ENCODE results near the gene GRIA3.

GRCh38 chrX:123254457-123254856 is 70.4 kb downstream of the GRIA3 start:
- TF ChIP-seq, protein P1, sequence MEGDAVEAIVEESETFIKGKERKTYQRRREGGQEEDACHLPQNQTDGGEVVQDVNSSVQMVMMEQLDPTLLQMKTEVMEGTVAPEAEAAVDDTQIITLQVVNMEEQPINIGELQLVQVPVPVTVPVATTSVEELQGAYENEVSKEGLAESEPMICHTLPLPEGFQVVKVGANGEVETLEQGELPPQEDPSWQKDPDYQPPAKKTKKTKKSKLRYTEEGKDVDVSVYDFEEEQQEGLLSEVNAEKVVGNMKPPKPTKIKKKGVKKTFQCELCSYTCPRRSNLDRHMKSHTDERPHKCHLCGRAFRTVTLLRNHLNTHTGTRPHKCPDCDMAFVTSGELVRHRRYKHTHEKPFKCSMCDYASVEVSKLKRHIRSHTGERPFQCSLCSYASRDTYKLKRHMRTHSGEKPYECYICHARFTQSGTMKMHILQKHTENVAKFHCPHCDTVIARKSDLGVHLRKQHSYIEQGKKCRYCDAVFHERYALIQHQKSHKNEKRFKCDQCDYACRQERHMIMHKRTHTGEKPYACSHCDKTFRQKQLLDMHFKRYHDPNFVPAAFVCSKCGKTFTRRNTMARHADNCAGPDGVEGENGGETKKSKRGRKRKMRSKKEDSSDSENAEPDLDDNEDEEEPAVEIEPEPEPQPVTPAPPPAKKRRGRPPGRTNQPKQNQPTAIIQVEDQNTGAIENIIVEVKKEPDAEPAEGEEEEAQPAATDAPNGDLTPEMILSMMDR (conservative IDR thresholded peaks at IDR 0.05): no peak
- TF ChIP-seq ZFX (IDR thresholded peaks at IDR 0.05): no peak
